Kidney epithelial cell (primary cell): Measurements from ENCODE around the gene IFIT2. TPM values are rescaled to one million over a fixed set of nuclear protein-coding genes. Genes with fewer than 3 reads are reported as not detected.

Experiments
- DNase-seq: peaks from one replicate; pipeline ENCODE4 v3.0.0-alpha.2; 2010; ENCODE audit warnings: low read depth
- H3K27me3 ChIP-seq: 2 replicates; pipeline ENCODE4 v1.6.0; 2011; ENCODE audit warnings: low read length; ENCODE audit not compliant: control insufficient read depth, insufficient read depth
- H3K36me3 ChIP-seq: 2 replicates; pipeline ENCODE4 v1.5.1; 2011; ENCODE audit warnings: low read length; ENCODE audit not compliant: control insufficient read depth, insufficient read depth
- H3K4me3 ChIP-seq: 2 replicates; pipeline ENCODE4 v1.5.1; 2011; ENCODE audit warnings: low read depth, mild to moderate bottlenecking, control low read depth, low read length
- total RNA-seq: library from RNA; depleted of rRNA; stranded (reverse); fragments of >200 nt; gene quantifications from 2 replicates; pipeline ENCODE4 v1.2.3, GENCODE V29; 2015
- TF ChIP-seq, protein P1 (sequence below): IDR thresholded peaks from 2 replicates; pipeline ENCODE4 v1.5.1; 2011; ENCODE audit warnings: mild to moderate bottlenecking, moderate library complexity, low read length, control low read depth, inconsistent platforms; ENCODE audit not compliant: insufficient read depth, poor library complexity, severe bottlenecking

IFIT2 gene
- total RNA-seq, 1 donor from 2014 or later, result 9.2 TPM

DNA sequence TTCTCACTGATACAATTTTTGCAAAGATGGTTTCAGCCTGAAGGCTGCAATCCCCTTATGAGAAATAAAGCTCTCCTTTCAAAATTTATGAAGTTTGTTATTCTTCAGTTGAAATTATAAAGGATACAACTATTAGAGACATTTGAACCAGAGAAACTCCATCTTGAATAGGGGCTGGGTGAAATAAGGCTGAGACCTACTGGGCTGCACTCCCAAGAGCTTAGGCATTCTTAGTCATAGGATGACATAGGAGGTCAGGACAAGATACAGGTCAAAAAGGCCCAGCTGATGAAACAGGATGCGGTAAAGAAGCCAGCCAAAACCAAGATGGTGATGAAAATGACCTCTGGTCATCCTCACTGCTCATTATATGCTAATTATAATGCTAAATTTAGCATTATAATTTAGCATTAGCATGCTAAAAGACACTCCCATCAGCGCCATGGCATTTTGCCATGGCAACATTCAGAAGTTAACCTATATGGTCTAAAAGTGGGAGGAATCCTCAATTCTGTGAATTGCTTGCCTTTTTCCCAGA lies 53.6 kb downstream of the IFIT2 start:
- H3K4me3 ChIP-seq, result no peak overlapping the region
- H3K27me3 ChIP-seq, result no peaks in the 10 kb centered on the region
- H3K36me3 ChIP-seq, result no peaks in the 10 kb centered on the region
- no peak for DNase-seq
- TF ChIP-seq, protein P1, sequence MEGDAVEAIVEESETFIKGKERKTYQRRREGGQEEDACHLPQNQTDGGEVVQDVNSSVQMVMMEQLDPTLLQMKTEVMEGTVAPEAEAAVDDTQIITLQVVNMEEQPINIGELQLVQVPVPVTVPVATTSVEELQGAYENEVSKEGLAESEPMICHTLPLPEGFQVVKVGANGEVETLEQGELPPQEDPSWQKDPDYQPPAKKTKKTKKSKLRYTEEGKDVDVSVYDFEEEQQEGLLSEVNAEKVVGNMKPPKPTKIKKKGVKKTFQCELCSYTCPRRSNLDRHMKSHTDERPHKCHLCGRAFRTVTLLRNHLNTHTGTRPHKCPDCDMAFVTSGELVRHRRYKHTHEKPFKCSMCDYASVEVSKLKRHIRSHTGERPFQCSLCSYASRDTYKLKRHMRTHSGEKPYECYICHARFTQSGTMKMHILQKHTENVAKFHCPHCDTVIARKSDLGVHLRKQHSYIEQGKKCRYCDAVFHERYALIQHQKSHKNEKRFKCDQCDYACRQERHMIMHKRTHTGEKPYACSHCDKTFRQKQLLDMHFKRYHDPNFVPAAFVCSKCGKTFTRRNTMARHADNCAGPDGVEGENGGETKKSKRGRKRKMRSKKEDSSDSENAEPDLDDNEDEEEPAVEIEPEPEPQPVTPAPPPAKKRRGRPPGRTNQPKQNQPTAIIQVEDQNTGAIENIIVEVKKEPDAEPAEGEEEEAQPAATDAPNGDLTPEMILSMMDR, result no peak

- no peaks in the 10 kb centered on the region for H3K27me3 ChIP-seq
- H3K4me3 ChIP-seq, result no peak overlapping the region
- DNase-seq, result no peak
- no peaks in the 10 kb centered on the region for H3K36me3 ChIP-seq
- TF ChIP-seq, protein P1, result no peak
Observed at GRCh38 chr10:89357096-89357495, 55.2 kb downstream of the IFIT2 start.

DNA sequence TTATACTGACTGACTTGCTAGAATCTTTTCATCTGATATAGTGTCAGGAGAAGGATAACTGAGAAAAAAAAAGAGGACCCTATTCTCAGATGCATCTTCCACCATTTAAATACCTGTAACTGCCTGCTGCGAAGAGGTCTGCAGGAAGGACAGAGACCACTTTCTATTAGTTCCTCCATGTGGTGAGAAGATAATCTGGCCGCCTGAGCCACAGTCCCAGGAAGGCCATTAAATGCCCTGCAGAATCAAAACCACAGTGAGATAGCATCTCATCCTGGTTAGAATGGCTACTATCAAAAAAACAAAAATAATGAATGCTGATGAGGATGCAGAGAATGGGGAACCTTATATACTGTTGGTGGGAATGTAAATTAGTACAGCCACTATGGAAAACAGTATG lies 56.1 kb downstream of the IFIT2 start:
- H3K27me3 ChIP-seq, result no peaks in the 10 kb centered on the region
- no peaks in the 10 kb centered on the region for H3K36me3 ChIP-seq
- DNase-seq, result no peak
- H3K4me3 ChIP-seq, result no peak overlapping the region
- TF ChIP-seq, protein P1, result no peak

Other genes starting within 250 kb of the IFIT2 start
- 0.29 and 0.34 TPM in 2 replicates for gene CH25H, start 94.7 kb upstream of the IFIT2 start, total RNA-seq
- 59.2 and 67.6 TPM in 2 replicates for gene LIPA, start 50.3 kb upstream of the IFIT2 start, total RNA-seq
- gene IFIT3, start 26.0 kb downstream of the IFIT2 start, total RNA-seq, result 14.8 and 20.8 TPM in 2 replicates
- gene IFIT1B, start 76.0 kb downstream of the IFIT2 start, total RNA-seq, result not detected in 2 replicates
- gene IFIT1, start 90.6 kb downstream of the IFIT2 start, total RNA-seq, result 10.4 and 12.7 TPM in 2 replicates
- gene IFIT5, start 112.5 kb downstream of the IFIT2 start, total RNA-seq, result 24.9 and 28.8 TPM in 2 replicates
- gene SLC16A12, start 233.5 kb downstream of the IFIT2 start, total RNA-seq, result 0.75 and 0.96 TPM in 2 replicates